Chondrocyte (in vitro differentiated cells): Measurements from ENCODE around the gene RALGAPA2. TPM values are rescaled to one million over a fixed set of nuclear protein-coding genes. Genes with fewer than 3 reads are reported as not detected.

Experiments used
- DNase-seq: peaks from one replicate; pipeline ENCODE4 v3.0.0; 2021; ENCODE audit warnings: mixed read lengths, low spot score
- H3K27ac Mint-ChIP-seq: one replicate; pipeline ENCODE4 v1.8.0; 2021; ENCODE audit warnings: mild to moderate bottlenecking, moderate library complexity, mixed read lengths; ENCODE audit not compliant: unreplicated experiment
- H3K27me3 Mint-ChIP-seq: 2 replicates; pipeline ENCODE4 v1.8.0; 2021; ENCODE audit warnings: low read depth, mixed read lengths
- H3K36me3 Mint-ChIP-seq: 2 replicates; pipeline ENCODE4 v1.8.0; 2021; ENCODE audit warnings: low read depth, mixed read lengths
- H3K4me1 Mint-ChIP-seq: 2 replicates; pipeline ENCODE4 v1.8.0; 2021; ENCODE audit warnings: low read depth, mild to moderate bottlenecking, mixed read lengths
- H3K4me3 Mint-ChIP-seq: one replicate; pipeline ENCODE4 v1.8.0; 2021; ENCODE audit warnings: mild to moderate bottlenecking, moderate library complexity, mixed read lengths; ENCODE audit not compliant: unreplicated experiment
- H3K9me3 Mint-ChIP-seq: 2 replicates; pipeline ENCODE4 v1.8.0; 2021; ENCODE audit warnings: low read depth, mixed read lengths
- CTCF ChIP-seq: fragments of 200-600 bp; sonication (generic); IDR thresholded peaks from 2 replicates; pipeline ENCODE4 v1.5.0; 2021; ENCODE audit warnings: antibody characterized with exemption, mild to moderate bottlenecking, moderate library complexity
- total RNA-seq: library from RNA; stranded (reverse); gene quantifications from 3 replicates; pipeline ENCODE4 v1.2.1, GENCODE V29; 2021

Gene RALGAPA2
- total RNA-seq, 1 donor from 2014 or later = 9.5 TPM

GRCh38 chr20:20721489-20721888, 9.0 kb upstream of the RALGAPA2 start:
- no peaks in the 10 kb centered on the region for H3K36me3 Mint-ChIP-seq

GRCh38 chr20:20720158-20720557, 7.7 kb upstream of the RALGAPA2 start:
- Mint-ChIP-seq H3K27ac (no peak overlapping the region), H3K27me3 (no peaks in the 10 kb centered on the region), H3K4me3 (no peak overlapping the region), H3K4me1 (peaks cover 5% of the 10 kb centered on the region), H3K36me3 (no peaks in the 10 kb centered on the region), H3K9me3 (no peaks in the 10 kb centered on the region)
- no peak for TF ChIP-seq CTCF
- DNase-seq = no peak

More at GRCh38 chr20:20721489-20721888, 9.0 kb upstream of the RALGAPA2 start:
- no peak for DNase-seq
- Mint-ChIP-seq H3K27ac (no peak overlapping the region), H3K4me1 (peaks cover 5% of the 10 kb centered on the region), H3K27me3 (peaks cover 4% of the 10 kb centered on the region), H3K4me3 (no peak overlapping the region), H3K9me3 (no peaks in the 10 kb centered on the region)
- no peak for TF ChIP-seq CTCF

- Mint-ChIP-seq H3K27me3 (no peaks in the 10 kb centered on the region), H3K4me3 (no peak overlapping the region), H3K36me3 (no peaks in the 10 kb centered on the region), H3K4me1 (peaks cover 5% of the 10 kb centered on the region), H3K27ac (no peak overlapping the region), H3K9me3 (no peaks in the 10 kb centered on the region)
- no peak for DNase-seq
- no peak for TF ChIP-seq CTCF
Observed at GRCh38 chr20:20719411-20719810, 7.0 kb upstream of the RALGAPA2 start.

- H3K9me3 Mint-ChIP-seq = no peaks in the 10 kb centered on the region
- no peaks in the 10 kb centered on the region for H3K27me3 Mint-ChIP-seq
- TF ChIP-seq CTCF = no peak
- peak overlapping the region; percentile 94 for H3K27ac Mint-ChIP-seq
- DNase-seq = no peak
- H3K4me3 Mint-ChIP-seq = peak overlapping the region; percentile 89
- no peaks in the 10 kb centered on the region for H3K36me3 Mint-ChIP-seq
- peaks cover 23% of the 10 kb centered on the region for H3K4me1 Mint-ChIP-seq
Observed at GRCh38 chr20:20713244-20713765, 861 bp upstream of the RALGAPA2 start.

GRCh38 chr20:20712004-20712473, 405 bp downstream of the RALGAPA2 start:
- Mint-ChIP-seq H3K27me3 (no peaks in the 10 kb centered on the region), H3K27ac (no peak overlapping the region), H3K4me1 (peaks cover 23% of the 10 kb centered on the region), H3K4me3 (peak overlapping the region; percentile 89), H3K36me3 (no peaks in the 10 kb centered on the region), H3K9me3 (no peaks in the 10 kb centered on the region)
- no peak for TF ChIP-seq CTCF
- DNase-seq = no peak
